GM23248 (cell line): ENCODE results near the gene DNAJC3. TPM values are rescaled to one million over a fixed set of nuclear protein-coding genes. Genes with fewer than 3 reads are reported as not detected.
A peak's percentile ranks its signal among the peaks of the same experiment; 100 is the strongest.

ENCODE experiments used
- DNase-seq: peaks from one replicate; pipeline ENCODE4 v3.0.0-alpha.2; 2015
- H2AFZ ChIP-seq: fragments of 200-600 bp; sonication (generic); 2 replicates; pipeline ENCODE4 v1.6.1; 2016; ENCODE audit warnings: antibody characterized with exemption
- H3F3A ChIP-seq: fragments of 200-600 bp; sonication (generic); 2 replicates; pipeline ENCODE4 v1.6.1; 2016; ENCODE audit warnings: mild to moderate bottlenecking, antibody characterized with exemption, mixed run types; ENCODE audit not compliant: insufficient read depth
- H3K27ac ChIP-seq: fragments of 200-600 bp; sonication (generic); 2 replicates; pipeline ENCODE4 v1.5.1; 2016; ENCODE audit warnings: mild to moderate bottlenecking
- H3K27me3 ChIP-seq: fragments of 200-600 bp; sonication (generic); replicated peaks from 2 replicates; pipeline ENCODE4 v1.6.1; 2016; ENCODE audit warnings: mild to moderate bottlenecking; ENCODE audit not compliant: insufficient read depth
- H3K36me3 ChIP-seq: fragments of 200-600 bp; sonication (generic); 2 replicates; pipeline ENCODE4 v1.6.1; 2016; ENCODE audit warnings: low read depth, mild to moderate bottlenecking
- H3K4me1 ChIP-seq: fragments of 200-600 bp; sonication (generic); 2 replicates; pipeline ENCODE4 v1.6.1; 2016; ENCODE audit warnings: mild to moderate bottlenecking; ENCODE audit not compliant: insufficient read depth
- H3K4me2 ChIP-seq: fragments of 200-600 bp; sonication (generic); one replicate; pipeline ENCODE4 v1.6.1; 2016; ENCODE audit warnings: mild to moderate bottlenecking; ENCODE audit not compliant: unreplicated experiment
- H3K4me3 ChIP-seq: fragments of 200-600 bp; sonication (generic); 2 replicates; pipeline ENCODE4 v1.5.1; 2016; ENCODE audit warnings: mild to moderate bottlenecking
- H3K79me2 ChIP-seq: fragments of 200-600 bp; sonication (generic); 2 replicates; pipeline ENCODE4 v1.6.1; 2016; ENCODE audit warnings: mild to moderate bottlenecking; ENCODE audit not compliant: insufficient read depth
- H3K9ac ChIP-seq: fragments of 200-600 bp; sonication (generic); 2 replicates; pipeline ENCODE4 v1.6.1; 2016; ENCODE audit warnings: mild to moderate bottlenecking
- H3K9me2 ChIP-seq: fragments of 200-600 bp; sonication (generic); 2 replicates; pipeline ENCODE4 v1.6.1; 2016; ENCODE audit warnings: mixed run types, mild to moderate bottlenecking, moderate library complexity; ENCODE audit not compliant: insufficient read depth
- H3K9me3 ChIP-seq: fragments of 200-600 bp; sonication (generic); one replicate; pipeline ENCODE4 v1.6.1; 2017; ENCODE audit warnings: low read depth
- H4K20me1 ChIP-seq: fragments of 200-600 bp; sonication (generic); 2 replicates; pipeline ENCODE4 v1.6.0; 2016; ENCODE audit not compliant: insufficient read depth
- EZH2 ChIP-seq: fragments of 200-600 bp; sonication (generic); IDR thresholded peaks from 2 replicates; pipeline ENCODE4 v1.6.1; 2018; ENCODE audit warnings: antibody characterized with exemption, mild to moderate bottlenecking; ENCODE audit not compliant: insufficient read depth, poor library complexity, severe bottlenecking
- EZH2phosphoT487 ChIP-seq: fragments of 200-600 bp; sonication (generic); IDR thresholded peaks from 2 replicates; pipeline ENCODE4 v1.6.1; 2018; ENCODE audit warnings: antibody characterized with exemption, moderate library complexity, mild to moderate bottlenecking, low read depth; ENCODE audit not compliant: insufficient read depth
- WGBS, 2 experiments: methylation state at CpG; one replicate each; pipeline ENCODE4 v1.1.6; 2015 to 2017; ENCODE audit warnings: low lambda C conversion rate in 2 of 2, low coverage in 1 of 2; ENCODE audit errors: missing lambda C conversion rate in 2 of 2; 5-methylcytosine and 5-hydroxymethylcytosine counted together
- in situ Hi-C: fragments of 300-500 bp; cut with MboI; formaldehyde crosslinking; loops from 2 replicates; pipeline ENCODE4 v1.15.0; 2020
- polyA plus RNA-seq: library from polyadenylated mRNA; unstranded; fragments of >200 nt; fragmentation: Nextera tagmentation; extraction: Ambion mirVana; gene quantifications from 2 replicates; pipeline ENCODE4 v1.2.1, GENCODE V29; 2016
- small RNA-seq: library from RNA; depleted of rRNA; stranded (forward); fragments of <200 nt; gene quantifications from one replicate; pipeline ENCODE3, GENCODE V24; 2014; ENCODE audit warnings: low read depth, low replicate concordance
- total RNA-seq: library from RNA; depleted of rRNA; stranded (reverse); fragments of >200 nt; shearing (Covaris generic); gene quantifications from 2 replicates; pipeline ENCODE4 v1.2.3, GENCODE V29; 2014; rRNA removed

Gene DNAJC3
- total and polyA plus RNA-seq, 2 experiments from 2014 or later, result 39.5 to 42.4 TPM

DNA sequence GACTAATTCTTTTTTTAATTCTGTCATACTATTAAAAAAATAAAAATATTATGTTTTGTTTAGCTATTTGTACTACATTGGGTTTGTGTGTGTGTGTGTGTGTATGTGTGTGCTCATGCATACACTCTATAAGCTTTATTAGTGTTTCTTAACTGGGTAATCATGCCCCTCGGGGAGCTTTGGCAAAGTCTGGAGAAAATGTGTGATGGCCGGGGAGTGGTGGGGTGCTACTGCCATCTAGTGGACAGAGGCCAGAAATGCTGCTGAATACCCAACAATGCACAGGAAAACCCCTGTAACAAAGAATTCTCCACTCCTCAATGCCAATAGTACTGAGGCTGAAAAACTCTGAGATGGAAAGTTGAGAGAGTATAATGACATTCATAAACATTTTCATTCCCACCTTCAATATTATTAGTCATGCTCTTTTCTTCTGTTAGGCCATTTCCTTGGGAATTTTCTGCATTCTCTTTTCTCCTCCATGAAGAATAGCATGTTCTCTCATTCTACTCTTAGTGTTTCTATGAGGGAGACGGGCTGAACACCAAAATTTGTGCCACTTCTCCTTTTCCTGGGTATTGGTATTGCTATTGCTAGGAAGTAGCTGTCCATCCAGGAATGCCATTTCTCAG, 157.3 kb downstream of the DNAJC3 start:
- Histone ChIP-seq H3K36me3 (no peaks in the 10 kb centered on the region), H4K20me1 (no peaks in the 10 kb centered on the region), H3K4me2 (no peak overlapping the region), H3K27ac (no peak overlapping the region), H3K9ac (no peak overlapping the region), H2AFZ (no peak overlapping the region), H3K9me2 (no peaks in the 10 kb centered on the region), H3K4me3 (no peak overlapping the region), H3K4me1 (peaks cover 13% of the 10 kb centered on the region), H3K27me3 (no peaks in the 10 kb centered on the region), H3F3A (no peaks in the 10 kb centered on the region), H3K79me2 (no peaks in the 10 kb centered on the region), H3K9me3 (no peaks in the 10 kb centered on the region)
- in situ Hi-C loops, result loop anchor here (25.0 kb wide), 1 partner anchor 222 kb away; no protein-coding TSS in a partner anchor
- WGBS, 2 experiments, result 19 to 25% methylated on average over 3 of the region's 3 CpGs
- peak; percentile 70 for DNase-seq
- no peak for TF ChIP-seq EZH2
- TF ChIP-seq EZH2phosphoT487, result no peak

DNA sequence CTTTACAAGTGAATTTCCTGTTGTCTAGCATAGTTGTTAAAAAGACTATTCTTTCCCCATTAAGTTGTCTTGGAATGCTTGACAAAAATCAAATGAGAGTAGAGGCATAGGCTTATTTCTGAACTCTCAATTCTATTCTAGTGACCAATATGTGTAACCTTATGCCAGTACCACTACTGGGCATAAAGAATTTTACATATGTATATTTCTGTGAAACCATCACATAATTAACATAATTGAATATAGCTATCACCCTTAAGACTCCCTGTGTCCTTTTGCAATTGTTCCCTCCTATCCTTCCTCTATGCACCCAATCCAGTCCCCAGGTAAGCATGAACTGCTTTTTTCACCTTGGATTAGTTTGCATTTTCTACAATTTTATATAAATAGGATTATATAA, 165.0 kb downstream of the DNAJC3 start:
- H3K4me2 ChIP-seq, result no peak overlapping the region
- no peak overlapping the region for H2AFZ ChIP-seq
- H3K4me1 ChIP-seq, result no peaks in the 10 kb centered on the region
- H3K4me3 ChIP-seq, result no peak overlapping the region
- no peaks in the 10 kb centered on the region for H3K27me3 ChIP-seq
- no peaks in the 10 kb centered on the region for H3F3A ChIP-seq
- H3K27ac ChIP-seq, result no peak overlapping the region
- H3K9me3 ChIP-seq, result no peaks in the 10 kb centered on the region
- H3K79me2 ChIP-seq, result no peaks in the 10 kb centered on the region
- DNase-seq, result no peak
- no peaks in the 10 kb centered on the region for H3K9me2 ChIP-seq
- TF ChIP-seq EZH2 (no peak), EZH2phosphoT487 (no peak)
- H4K20me1 ChIP-seq, result no peaks in the 10 kb centered on the region
- H3K36me3 ChIP-seq, result no peaks in the 10 kb centered on the region
- in situ Hi-C loops, result loop anchor here (25.0 kb wide), 1 partner anchor 230 kb away; no protein-coding TSS in a partner anchor
- H3K9ac ChIP-seq, result no peak overlapping the region

DNA sequence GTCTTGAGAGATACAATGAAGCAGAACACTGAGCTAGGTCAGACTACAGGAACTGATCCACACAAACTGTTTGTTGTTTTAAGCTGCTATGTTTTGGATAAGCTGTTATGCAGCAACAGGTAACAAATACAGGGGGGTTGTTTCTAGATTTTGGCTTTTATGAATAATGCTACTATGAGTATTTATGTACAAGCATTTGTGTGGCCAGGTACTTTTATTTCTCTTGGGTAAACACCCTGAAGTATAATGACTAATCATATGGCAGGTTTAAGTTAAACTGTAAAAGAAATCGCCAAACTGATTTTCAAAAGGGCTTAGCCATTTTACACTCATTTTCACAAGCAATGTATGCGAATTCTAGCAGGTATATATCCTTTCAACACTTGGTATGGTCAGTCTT, 166.0 kb downstream of the DNAJC3 start:
- WGBS, 2 experiments, result 94 to 100% methylated on average over 2 of the region's 2 CpGs
- Histone ChIP-seq H3K9me2 (no peaks in the 10 kb centered on the region), H3K27me3 (no peaks in the 10 kb centered on the region), H4K20me1 (no peaks in the 10 kb centered on the region), H3K4me3 (no peak overlapping the region), H3K27ac (no peak overlapping the region), H2AFZ (no peak overlapping the region), H3K9ac (no peak overlapping the region), H3K79me2 (no peaks in the 10 kb centered on the region), H3K4me1 (no peaks in the 10 kb centered on the region), H3K4me2 (no peak overlapping the region), H3F3A (no peaks in the 10 kb centered on the region), H3K36me3 (no peaks in the 10 kb centered on the region), H3K9me3 (no peaks in the 10 kb centered on the region)
- in situ Hi-C loops, result loop anchor here (25.0 kb wide), 1 partner anchor 231 kb away; no protein-coding TSS in a partner anchor
- no peak for DNase-seq
- TF ChIP-seq EZH2 (no peak), EZH2phosphoT487 (no peak)

Small RNAs within 50 kb of the gene (small RNA-seq; reads per million reads assigned to genes)
- not detected for gene HMGN1P24

Other genes starting within 250 kb of the DNAJC3 start
- gene CLDN10, start 124.4 kb upstream of the DNAJC3 start, total RNA-seq, result not detected in 2 replicates
- gene CLDN10, start 124.4 kb upstream of the DNAJC3 start, polyA plus RNA-seq, result 0.20 TPM in 1 of 2 replicates, not detected in the other
- 22.8 and 25.3 TPM in 2 replicates for gene DZIP1, start 32.4 kb upstream of the DNAJC3 start, total RNA-seq
- gene DZIP1, start 32.4 kb upstream of the DNAJC3 start, polyA plus RNA-seq, result 5.8 and 8.0 TPM in 2 replicates